GM21360 (cell line): Measurements from ENCODE around the gene CDH26.
A peak's percentile ranks its signal among the peaks of the same experiment; 100 is the strongest.
"Not testable (repeated sequence)": the region's sequence is repeated elsewhere in the genome, so short reads cannot be mapped to it uniquely, and the experiment has no call there.

Experiments
- ATAC-seq: cut with Tn5 transposase; IDR thresholded peaks from one replicate; pipeline ENCODE4 v1.9.1; 2021; ENCODE audit warnings: mild to moderate bottlenecking, moderate library complexity; ENCODE audit not compliant: unreplicated experiment

Gene CDH26

DNA sequence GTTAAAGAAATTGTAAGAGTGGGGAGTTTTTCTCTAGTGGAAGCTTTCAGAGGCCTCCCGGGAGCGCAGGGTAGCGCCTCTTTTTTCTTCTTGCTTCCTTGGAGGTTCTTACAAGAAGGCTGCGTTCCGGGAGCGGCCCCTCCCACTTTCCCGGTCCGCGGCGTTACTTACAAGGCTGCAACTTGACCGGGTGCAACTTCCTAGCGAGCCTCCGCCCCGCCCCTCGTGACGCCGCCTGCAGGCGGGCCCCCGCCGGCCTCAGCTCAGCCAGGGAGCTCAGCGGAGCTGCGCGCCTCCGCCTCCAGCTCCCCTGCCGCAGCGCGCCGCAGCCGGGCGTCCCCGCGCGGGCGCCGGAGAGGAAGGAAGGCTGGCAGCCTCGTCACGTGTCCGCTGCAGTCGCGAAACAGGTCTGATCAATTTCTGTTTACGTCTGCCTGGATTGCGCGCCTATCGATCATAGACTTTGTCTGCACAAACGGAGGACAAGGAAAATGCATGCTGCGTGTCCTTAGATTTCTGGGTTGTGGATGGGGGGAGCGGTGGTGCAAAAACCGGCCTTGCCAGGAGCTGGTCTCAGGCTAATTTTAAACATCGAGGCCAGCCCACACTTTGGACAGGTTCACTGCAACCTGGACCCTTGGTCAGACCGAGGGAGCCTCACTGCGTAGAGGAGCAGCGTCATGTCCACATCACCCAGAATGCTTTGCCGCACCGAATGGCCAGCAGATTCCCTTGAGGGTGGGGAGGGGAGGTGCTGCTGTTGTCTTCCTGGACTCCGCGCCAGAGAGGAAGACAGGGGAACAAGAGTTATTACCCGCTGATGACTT, 17.9 kb upstream of the CDH26 start, which contains the start of the genes FAM217B and PPP1R3D:
TSS of gene FAM217B (plus strand) at position 261 of the 827 bp plus-strand sequence. CDS start 3,555 bp downstream, outside the sequence.
TSS of gene PPP1R3D (minus strand) at position 177 of the 827 bp plus-strand sequence. CDS start 374 bp downstream, outside the sequence.
- peak; percentile 88 for ATAC-seq

DNA sequence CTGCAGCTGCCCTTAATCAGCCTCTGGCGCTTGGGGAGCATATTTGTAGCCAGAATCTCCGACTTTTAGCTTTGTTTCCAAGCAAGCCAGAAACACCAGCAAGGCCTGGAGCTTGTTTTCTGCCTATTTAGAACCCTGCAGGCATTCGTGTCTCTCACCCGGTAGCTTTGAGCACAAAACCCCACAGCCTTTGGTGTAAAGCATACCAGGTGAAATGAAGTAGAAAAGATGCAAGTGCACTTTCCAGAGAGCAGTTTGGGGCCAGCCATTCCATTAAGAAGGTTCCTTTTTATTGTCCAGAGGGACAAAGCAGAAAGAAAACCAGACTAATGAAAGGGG, 17.3 kb upstream of the CDH26 start:
- ATAC-seq: peak; percentile 2

DNA sequence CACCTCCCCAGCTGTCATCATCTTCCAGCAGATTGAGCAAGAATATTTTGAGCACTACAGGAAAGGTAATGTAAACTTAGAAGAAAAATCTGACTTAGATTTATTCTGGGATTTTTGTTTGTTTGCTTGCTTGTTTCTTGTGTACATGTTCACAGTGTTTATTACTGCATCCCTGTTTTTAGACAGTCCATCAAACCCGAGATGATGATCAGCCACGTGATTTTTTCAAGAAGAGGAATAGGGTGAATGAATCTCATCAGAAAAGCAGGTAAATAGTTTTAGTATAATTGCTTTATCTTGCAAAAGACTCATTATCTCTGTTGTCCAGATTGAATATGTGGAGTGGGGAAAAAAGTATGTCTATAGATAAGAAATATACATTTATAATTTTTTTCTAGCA, 16.0 kb upstream of the CDH26 start:
- no peak for ATAC-seq

DNA sequence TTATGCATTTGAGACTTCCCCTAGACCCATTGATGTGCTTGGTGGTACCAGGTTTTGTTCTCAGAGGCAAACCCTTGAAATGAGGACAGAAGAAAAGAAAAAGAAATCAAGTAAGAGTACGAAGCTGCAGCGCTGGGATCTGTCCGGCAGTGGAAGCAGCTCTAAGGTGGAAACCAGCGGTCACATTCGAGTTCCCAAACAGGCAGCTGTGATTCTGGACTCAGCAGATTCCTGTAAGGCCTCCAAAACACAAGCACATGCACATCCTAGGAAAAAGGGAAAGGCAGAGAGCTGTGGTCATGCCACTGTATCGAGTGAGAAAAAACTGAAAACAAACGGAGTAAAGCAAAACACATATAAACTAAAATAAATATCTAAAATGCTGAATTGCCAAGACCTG, 13.5 kb upstream of the CDH26 start:
- ATAC-seq: no peak

DNA sequence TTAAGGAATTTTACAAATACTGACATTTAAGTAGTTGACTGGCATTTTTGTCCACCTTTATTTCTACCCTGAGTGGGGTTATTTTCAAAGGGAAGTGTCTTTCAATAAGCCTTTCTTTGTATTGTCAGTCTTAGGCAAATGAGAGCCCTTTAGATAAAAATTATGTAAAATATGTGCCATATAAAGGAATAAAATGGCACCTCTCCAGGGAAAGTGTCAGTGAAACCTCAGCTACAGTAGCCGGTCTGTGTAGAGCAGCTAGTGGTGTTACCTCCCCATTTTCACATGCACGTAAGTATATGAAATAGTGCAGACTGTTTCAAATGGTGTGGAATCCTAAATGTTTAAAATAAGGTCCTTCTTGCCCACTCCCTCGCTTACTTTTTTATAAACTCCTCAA, 13.0 kb upstream of the CDH26 start:
- ATAC-seq: no peak

DNA sequence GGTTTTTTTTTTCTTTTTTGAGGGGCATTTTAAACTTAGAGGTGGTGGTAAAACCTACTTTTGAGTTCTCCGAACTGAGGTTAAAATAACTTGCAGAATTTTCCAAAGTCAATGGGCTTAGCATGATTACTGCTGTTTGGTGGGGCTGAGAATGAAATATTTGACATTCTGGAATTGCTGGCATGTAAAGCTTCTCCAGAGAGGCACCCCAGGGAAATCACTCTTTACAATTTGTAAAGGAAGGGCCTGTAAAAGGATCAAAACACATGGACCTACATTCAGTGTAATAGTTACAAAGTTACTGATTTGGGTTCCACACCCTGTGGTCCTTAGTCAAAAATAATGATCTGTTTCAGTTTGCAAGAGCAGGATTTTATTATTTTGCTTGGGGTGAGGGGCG, 12.5 kb upstream of the CDH26 start:
- no peak for ATAC-seq

DNA sequence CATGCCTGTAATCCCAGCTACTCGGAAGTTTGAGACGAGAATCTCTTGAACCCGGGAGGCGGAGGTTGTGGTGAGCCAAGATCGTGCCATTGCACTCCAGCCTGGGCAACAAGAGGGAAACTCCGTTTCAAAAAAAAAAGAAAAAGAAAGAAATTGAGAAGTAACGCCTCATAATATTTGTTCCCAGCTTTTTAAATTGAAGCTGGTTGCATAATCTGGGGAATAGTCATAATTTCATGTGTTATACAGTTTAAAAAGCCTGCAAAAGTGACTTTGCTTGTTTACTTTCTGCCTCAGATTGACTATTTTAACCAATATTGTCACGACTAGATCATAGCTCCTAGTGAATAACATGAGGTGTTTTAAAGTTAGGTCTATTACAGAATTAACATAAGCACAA, 10.8 kb upstream of the CDH26 start:
- no peak for ATAC-seq

DNA sequence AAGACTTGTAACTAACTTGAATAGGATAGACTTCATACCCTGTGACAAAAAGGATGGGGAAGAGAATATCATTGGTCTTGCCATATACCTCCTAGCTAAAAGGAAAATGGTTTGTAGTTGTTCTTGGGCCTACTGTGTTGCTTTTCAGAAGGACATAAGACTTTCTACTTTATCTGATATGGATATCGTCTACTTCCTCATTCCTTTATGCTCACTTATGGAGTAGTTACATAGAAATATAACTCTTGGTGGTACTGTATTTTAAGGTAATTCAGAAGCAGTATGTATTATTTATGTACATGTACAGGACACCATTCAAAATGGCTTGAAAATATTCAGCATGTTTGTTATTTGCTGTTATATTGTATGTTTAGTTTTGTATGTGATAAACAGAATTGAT, 10.0 kb upstream of the CDH26 start:
- ATAC-seq: no peak

DNA sequence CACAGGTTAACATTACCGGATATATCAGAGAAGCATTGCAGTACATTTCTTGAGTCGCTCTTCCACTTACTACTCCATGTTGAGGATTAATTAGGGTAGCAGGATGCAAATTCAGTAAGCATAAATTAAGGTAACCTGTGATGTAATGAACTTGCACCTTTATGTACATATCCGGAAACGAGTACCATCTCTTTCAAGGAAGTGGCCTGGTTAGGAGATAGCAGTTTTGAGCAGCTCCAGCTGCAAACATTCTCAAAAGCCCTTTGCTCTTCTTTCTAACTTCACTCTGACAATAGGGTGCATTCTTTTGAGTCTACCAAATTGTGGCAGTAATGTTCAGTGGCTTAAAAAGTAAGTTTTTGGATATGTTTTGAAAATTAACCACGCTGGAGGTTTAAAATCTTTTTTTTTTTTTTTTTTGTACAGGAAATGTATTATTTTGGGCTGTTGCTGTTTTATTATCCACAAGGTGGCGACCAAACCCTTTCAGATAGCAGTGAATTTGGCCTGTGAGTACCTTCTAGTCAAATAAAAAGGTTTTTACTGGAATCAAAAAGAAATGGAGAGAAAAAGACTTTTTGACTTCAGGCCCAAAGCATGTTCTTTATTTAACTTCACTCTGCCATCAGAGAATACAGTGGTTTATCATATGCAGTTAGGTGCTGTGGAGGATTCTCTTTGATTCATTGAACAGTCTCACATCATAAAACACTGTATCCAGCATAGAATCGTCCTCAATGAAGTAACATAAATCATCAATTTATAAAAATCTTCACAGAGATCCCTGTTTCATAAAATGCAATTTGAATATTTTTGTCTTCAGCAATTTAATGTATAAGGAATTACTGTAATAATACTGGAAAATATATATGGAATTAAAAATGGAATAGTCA, 9.1 kb upstream of the CDH26 start:
- no peak for ATAC-seq

DNA sequence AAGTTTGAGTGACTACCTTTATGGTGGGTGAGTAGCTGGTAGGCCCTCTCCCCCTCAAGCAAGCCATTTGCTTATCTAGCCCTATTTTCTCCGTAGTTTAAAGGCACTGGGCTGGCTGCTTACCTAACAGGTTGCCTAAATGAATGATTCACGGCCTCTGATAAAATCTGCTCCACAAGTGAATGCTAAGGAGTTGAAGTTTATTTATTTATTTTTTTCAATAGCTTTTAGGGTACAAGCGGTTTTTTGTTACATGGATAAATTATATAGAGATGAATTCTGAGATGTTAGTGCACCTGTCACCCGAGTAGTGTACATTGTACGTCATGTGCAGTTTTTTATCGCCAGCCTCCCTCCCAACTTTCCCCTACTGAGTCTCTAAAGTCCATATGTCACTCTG, 8.3 kb upstream of the CDH26 start:
- no peak for ATAC-seq

DNA sequence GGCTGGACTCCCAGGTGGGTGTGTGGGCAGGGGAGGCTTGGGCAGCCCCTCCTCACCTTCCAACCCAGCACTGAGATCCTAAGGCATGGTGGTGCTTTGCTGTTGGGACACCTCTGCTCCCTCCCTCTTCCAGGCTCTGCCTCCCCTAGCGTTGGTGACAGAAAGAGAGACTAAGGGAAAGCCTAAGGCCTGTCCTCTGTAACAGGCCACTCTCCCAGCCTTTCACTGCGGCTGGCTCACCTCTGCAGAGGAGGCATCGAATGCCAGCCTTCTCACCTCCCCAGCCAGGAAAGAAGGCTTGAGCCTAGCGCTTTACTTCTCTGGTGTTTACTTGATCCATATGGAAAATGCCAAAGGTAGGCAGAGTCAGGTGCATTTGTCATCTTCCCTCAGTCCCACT, 3.5 kb upstream of the CDH26 start:
- no peak for ATAC-seq

DNA sequence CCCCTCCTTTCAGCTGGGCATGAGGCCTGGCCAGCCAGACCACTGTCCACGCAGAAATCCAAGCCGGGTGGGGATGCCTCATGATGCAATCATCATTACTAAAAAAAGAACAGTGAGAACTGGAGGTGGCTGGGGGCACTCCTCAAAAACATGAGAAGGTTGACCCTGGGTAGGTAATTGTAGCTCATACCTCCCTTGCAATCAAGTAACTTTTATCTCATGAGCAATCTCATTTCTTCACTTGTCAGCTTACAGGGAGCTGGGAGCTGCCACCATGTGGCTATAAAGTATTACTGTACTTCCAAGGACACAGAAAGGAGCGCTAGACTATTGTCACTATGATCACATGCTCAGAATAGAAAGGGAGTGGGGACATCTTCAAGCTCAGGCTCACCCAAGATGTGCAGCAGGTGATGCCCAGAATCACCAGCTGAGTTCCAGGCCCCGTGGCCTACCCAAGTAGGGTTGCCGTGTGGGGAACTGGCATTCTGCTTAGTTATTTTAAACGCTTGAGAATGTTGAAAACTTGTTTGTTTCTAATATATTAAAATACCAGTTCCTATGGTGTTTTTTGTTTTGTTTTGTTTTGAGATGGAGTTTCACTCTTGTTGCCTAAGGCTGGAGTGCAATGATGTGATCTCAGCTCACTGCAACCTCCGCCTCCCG, 3.0 kb upstream of the CDH26 start:
- ATAC-seq: peak; percentile 95

DNA sequence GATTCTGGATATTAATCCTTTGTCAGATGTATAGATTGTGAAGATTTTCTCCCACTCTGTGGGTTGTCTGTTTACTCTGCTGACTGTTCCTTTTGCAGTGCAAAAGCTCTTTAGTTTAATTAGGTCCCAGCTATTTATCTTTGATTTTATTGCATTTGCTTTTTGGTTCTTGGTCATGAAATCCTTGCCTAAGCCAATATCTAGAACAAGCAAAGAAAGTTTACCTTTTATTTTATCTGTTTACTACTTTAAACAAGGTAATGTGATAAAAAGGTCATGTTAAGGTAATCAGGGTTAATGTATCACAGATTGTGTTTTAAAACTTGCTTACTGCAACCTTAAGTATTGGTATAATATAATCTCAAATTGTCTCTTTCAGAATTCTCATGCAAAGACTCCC, 655 bp upstream of the CDH26 start:
- not testable (repeated sequence) for ATAC-seq

DNA sequence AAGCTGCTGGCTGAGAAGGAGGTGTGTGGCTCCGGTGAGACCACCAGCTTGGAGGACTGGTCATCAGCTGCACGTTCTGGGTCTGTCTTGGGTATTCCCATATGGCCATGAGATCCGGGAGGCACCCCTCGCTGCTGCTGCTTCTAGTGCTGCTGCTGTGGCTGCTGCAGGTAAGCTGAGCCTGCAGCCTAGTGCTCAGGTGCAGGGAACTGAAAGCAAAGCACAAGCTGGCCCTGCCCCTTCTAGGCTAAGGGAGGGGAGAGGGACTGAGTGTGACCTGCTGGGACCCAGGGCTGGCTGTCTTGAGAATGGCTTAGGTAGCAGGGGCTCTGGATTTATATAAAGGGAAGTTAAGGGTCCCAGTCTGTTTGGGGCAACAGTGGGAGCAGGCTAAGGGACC, 403 bp downstream of the CDH26 start:
- no peak for ATAC-seq

DNA sequence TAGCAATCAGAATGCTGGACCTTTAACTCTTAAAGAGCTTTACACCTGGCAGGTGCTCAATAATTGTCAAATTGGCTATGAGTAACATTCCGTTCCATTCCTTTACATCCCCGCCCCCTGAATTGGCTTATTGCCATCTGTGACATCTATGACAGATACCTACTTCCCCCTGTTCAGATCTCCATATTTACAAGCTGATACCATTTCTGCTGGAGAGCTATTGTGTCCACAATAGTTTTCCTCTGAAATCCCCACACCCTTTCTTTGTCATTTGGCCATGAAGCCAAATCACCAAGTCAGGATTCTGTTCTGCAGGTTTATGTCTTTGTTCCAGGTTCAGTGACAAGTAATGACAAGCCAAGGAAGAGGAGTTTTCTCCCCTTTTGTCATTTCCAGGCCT, 3.2 kb downstream of the CDH26 start:
- no peak for ATAC-seq

DNA sequence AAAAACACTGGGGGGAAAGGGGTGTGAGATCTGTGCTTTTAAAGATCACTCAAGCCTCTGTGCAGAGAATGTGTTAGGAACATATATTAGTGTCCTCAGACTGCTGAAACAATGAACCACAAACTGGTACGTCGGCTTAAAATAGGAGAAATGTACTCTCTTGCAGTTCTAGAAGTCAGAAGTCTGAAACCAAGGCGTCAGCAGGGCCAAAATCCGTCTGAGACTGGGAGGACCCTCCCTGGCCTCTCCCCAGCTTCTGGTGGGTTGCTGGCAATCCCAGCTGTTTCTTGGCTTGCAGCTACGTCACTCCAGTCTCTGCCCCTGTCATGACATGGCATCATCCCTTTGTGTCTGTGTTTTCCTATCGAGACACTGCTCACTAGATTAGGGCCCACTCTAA, 3.9 kb downstream of the CDH26 start:
- ATAC-seq: no peak

DNA sequence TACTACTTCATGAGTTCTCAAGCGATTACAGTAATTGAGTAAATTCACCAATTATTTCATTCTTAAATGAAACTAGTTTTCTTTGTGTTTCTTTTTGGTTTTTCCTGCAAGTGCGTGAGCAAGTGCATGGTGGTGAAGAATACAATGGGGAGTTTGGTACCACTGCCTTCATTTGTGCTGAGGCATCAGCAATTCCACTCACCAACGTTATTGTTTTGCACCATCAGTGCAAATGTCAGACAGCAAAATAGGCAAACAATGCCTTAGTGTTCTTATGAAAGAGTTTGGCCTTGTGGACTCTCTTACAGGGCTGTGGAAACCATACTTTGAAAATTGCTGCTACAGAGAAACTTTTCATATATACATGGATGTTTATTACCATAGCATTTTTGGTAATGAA, 8.2 kb downstream of the CDH26 start:
- no peak for ATAC-seq

DNA sequence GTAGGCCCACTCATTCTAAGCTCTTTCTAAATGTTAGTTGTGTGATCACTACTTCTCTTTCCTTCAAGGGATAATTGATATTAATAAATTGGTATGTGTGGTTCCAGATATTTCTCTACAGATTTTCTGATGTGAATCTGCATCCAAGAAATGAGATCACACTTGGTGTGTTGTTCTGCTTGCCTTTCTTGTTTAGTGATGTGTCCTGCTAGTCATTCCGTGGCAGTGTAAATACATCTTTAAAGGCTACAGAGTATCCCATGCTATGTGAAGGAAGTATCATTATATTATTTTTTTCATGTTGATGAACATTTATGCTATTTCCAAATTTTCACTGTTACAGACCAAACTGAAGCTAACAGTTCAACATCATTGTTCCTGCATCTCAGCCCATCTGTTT, 13.2 kb downstream of the CDH26 start:
- no peak for ATAC-seq

DNA sequence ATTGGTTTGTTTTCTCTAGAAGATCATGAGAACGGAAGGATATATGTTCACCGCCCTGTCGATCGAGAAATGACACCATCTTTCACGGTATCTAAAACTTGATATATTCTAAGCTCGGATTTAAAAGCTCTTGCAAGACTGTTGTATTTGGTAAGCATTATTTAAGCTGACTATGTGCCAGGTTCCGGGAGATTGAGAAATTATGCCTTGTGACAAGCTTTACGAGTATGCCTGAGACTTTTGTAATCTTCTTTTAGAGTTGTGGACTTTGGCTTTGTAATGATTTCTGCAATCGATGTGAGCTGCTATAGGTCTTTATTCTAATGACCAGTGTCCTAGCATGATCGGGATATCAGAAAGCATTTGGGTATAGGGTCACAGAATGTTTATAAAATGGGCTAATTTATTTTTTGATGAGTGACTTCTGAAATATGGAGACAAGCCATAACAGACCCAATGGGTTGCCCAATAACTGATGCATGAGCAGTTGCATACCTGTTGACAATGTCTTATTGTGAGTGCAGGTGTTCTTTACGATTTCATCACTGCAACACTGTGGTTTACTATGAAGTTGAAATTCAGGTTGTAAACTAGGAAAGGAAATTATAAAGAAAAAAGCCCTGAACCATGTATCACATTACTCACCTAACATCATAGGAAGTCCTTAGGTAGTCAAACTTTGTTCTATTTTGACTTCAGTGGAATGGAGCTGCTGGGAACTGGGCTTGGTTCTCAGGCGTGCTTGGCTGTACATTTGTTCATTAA, 14.0 kb downstream of the CDH26 start:
- ATAC-seq: no peak

DNA sequence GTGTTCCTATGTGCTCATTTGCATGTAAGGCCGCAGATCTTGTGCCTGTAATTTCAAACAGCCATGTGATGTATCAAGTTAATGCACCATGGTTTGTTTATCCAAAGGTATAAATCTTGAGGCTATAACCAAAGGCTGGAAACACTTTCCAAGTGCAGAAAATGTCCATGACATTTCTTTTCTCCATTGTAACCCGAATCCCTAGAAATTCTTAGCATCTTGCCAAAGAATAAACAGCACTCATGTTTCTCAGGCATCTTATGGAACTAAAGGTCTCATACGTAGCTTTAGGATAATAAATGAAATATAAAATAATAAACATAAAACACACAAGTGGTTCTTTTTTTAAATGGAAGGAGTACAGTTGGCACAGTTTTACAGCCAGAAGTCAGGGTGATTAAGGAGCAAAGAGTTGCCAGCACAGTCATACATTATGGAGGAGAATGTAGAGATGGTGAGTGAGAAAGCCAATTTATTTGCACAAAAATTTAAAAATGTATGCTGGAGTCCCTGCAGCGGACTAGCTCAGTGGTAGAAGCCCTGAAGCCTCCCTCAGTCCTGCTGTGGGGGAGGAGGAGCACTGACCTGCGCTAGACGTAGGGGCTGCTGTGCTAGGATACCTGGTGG, 18.0 kb downstream of the CDH26 start:
- no peak for ATAC-seq
